Activated T-cell treated with anti-CD3 and anti-CD28 coated beads, Interleukin-2, amount 50 U/mL, for 4 hours (primary cell): Measurements from ENCODE around the gene STXBP5L. TPM values are rescaled to one million over a fixed set of nuclear protein-coding genes. Genes with fewer than 3 reads are reported as not detected.
"Not testable (repeated sequence)": the region's sequence is repeated elsewhere in the genome, so short reads cannot be mapped to it uniquely, and the experiment has no call there.

Experiments
- ATAC-seq, 2 donors: fragments of 200-7000 bp; cut with Tn5 transposase; one replicate each; pipeline ENCODE4 v1.10.0; 2021
- DNase-seq: peaks from one replicate; pipeline ENCODE4 v3.0.0-alpha.2; 2020
- H3K27me3 Mint-ChIP-seq: one replicate; pipeline ENCODE4 v1.8.0; 2021; ENCODE audit warnings: low read depth, mixed read lengths
- H3K36me3 Mint-ChIP-seq: one replicate; pipeline ENCODE4 v1.8.0; 2022; ENCODE audit warnings: mixed read lengths; ENCODE audit not compliant: insufficient read depth
- H3K4me1 Mint-ChIP-seq: one replicate; pipeline ENCODE4 v1.8.0; 2021; ENCODE audit warnings: low read depth, mixed read lengths
- H3K4me3 Mint-ChIP-seq: one replicate; pipeline ENCODE4 v1.8.0; 2021; ENCODE audit warnings: mild to moderate bottlenecking, moderate library complexity, mixed read lengths
- H3K9me3 Mint-ChIP-seq: one replicate; pipeline ENCODE4 v1.8.0; 2021; ENCODE audit warnings: mixed read lengths
- total RNA-seq, 3 donors: library from RNA; stranded (reverse); gene quantifications; one replicate each; pipeline ENCODE4 v1.2.1, GENCODE V29; 2021

STXBP5L gene
- total RNA-seq, 3 donors from 2014 or later = not detected

DNA sequence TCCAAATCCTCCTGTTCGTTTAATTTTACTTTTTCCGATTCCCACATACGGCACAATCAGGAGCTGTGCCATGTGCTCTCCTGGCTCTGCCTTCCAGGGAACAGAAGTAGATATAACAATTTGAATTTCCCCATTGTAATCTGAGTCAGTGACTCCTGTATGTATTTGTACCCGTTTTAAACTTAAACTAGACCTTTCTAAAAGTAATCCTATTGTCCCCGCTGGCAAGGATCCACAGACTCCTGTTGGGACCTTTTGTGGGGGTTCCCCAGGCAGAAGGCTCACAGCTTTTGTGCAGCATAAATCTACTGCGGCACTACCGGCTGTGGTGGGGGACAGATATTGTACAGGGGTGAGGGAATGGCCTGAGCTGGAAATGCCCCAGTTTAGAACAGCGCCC is 490.0 kb downstream of the STXBP5L start:
- not testable (repeated sequence) for ATAC-seq

DNA sequence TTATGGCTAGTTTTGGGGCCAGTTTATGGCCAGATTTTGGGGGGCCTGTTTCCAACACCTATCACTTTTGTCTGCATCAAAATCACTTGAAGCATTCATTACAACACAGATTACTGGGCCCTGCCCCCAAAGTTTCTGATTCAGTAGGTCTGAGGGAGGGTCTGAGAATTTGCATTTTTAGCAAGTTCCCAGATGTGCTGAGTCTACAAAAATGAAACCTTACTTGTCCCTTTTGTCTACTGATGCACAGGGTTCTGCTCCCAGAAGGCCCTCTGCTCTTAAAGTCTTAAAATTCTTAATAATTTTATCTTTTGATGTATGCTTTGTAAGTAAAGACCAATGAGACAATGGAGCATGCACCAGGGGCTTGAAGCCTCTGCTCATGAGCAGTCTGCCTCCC is 491.8 kb downstream of the STXBP5L start:
- no peak for ATAC-seq
- no peaks in the 10 kb centered on the region for H3K4me1 Mint-ChIP-seq
- no peaks in the 10 kb centered on the region for H3K36me3 Mint-ChIP-seq
- no peak for DNase-seq
- H3K4me3 Mint-ChIP-seq = no peak overlapping the region
- no peaks in the 10 kb centered on the region for H3K9me3 Mint-ChIP-seq
- H3K27me3 Mint-ChIP-seq = peaks cover 25% of the 10 kb centered on the region

More for the DNA sequence above, 490.0 kb downstream of the STXBP5L start:
- H3K4me1 Mint-ChIP-seq, H3K9me3 Mint-ChIP-seq, H3K4me3 Mint-ChIP-seq, DNase-seq, H3K36me3 Mint-ChIP-seq: not testable (repeated sequence)
- peaks cover 25% of the 10 kb centered on the region for H3K27me3 Mint-ChIP-seq

DNA sequence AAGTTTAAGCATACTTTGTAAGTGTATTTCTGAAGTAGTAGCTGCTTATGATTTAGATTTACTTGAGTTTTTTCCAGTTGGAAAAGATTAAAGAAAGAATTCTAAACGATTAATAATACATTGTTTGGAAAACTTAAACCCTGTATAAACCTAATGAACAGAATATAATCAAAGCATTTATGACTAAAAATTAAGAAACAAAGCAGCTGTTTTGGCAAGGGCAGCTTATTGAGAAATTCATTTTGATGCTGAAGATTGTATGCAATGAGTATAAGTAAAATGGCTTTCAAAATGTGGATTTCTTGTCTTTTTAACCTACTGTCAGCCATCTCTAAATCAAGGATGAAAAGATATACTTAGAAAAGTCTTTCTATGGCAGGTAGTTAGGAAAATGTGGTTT is 497.6 kb downstream of the STXBP5L start:
- Mint-ChIP-seq H3K4me3 (no peak overlapping the region), H3K36me3 (no peaks in the 10 kb centered on the region), H3K27me3 (no peaks in the 10 kb centered on the region), H3K4me1 (no peaks in the 10 kb centered on the region), H3K9me3 (no peaks in the 10 kb centered on the region)
- ATAC-seq = no peak
- no peak for DNase-seq

DNA sequence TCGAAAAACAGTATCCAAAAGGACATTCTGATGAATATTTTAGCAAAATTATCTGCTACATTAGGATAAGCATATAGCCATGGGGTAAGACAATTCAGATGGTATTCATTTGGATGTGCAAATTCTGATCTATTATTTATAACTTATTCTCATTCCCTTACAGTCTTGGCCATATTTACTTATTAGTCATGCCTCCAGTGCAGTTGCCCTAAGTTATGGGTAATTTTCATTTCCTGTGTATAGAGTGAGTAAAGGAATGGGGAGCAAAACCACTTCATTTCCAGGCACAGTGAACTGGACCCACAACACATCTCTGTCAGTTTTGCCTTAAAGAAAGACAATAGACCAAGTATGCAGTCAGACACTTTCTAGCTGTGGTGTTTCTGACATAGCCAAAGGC is 503.5 kb downstream of the STXBP5L start:
- H3K9me3 Mint-ChIP-seq = no peaks in the 10 kb centered on the region
- H3K4me1 Mint-ChIP-seq = no peaks in the 10 kb centered on the region
- no peak for DNase-seq
- no peak for ATAC-seq
- no peaks in the 10 kb centered on the region for H3K36me3 Mint-ChIP-seq
- peaks cover 2% of the 10 kb centered on the region for H3K27me3 Mint-ChIP-seq
- no peak overlapping the region for H3K4me3 Mint-ChIP-seq

DNA sequence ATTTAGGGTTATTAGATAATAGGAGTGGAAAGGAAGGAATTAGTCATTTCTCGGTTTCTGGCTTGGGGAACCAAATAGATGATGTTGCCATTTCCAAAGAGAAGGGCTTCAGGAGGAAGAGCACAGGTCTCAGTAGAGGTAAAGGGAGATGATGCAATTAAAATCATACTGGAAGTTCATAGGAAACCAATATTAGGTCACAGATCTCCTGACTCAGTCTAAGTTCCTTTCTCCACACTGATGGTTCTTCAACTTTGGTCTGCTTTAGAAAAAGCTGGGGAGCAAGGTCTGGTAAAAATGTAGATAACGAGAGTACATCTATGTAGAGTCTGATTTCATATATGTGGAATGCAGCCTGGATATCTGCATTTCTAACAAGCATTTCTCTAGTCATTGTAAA is 506.9 kb downstream of the STXBP5L start:
- no peak overlapping the region for H3K4me3 Mint-ChIP-seq
- no peaks in the 10 kb centered on the region for H3K4me1 Mint-ChIP-seq
- ATAC-seq (no peak), DNase-seq (no peak)
- H3K27me3 Mint-ChIP-seq = peaks cover 2% of the 10 kb centered on the region
- no peaks in the 10 kb centered on the region for H3K9me3 Mint-ChIP-seq
- no peaks in the 10 kb centered on the region for H3K36me3 Mint-ChIP-seq

DNA sequence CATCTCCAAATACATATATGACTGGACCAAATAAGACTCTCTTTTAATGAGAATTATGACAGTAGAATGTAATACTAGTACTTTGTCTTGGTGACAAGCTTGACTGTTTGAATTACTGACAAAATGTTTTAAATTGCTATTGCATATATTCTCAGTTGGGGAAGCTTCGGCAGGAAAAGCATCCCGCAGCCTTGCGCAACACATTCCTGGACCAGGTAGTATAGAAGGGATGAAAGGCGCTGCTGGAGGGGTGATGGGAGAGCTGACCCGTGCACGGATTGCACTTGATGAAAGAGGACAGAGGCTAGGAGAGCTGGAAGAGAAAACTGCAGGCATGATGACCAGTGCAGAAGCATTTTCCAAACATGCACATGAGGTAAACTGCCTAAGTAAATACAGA is 510.2 kb downstream of the STXBP5L start:
- Mint-ChIP-seq H3K9me3 (no peaks in the 10 kb centered on the region), H3K27me3 (peaks cover 2% of the 10 kb centered on the region), H3K36me3 (no peaks in the 10 kb centered on the region), H3K4me3 (no peak overlapping the region), H3K4me1 (no peaks in the 10 kb centered on the region)
- DNase-seq = no peak
- no peak for ATAC-seq

DNA sequence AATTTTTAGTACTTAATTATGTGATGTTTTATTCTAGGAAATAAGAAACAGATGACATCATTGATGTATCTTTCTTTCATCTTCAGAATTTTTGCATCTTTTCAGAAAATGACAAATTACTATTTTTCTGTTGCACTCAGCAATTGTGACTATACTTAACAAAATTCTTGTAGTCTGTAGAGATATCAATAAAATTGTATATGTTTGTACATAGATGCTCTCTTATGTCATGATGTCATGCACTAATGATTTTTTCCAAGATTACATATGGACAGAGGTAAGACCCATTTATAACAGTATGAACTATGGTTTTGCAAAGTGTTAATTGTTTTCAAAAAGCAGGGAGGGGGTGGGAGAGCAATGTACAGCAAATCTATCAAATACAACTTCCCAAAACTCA is 516.5 kb downstream of the STXBP5L start:
- DNase-seq = no peak
- Mint-ChIP-seq H3K4me1 (no peaks in the 10 kb centered on the region), H3K9me3 (no peaks in the 10 kb centered on the region), H3K4me3 (no peak overlapping the region), H3K36me3 (no peaks in the 10 kb centered on the region), H3K27me3 (no peaks in the 10 kb centered on the region)
- no peak for ATAC-seq

DNA sequence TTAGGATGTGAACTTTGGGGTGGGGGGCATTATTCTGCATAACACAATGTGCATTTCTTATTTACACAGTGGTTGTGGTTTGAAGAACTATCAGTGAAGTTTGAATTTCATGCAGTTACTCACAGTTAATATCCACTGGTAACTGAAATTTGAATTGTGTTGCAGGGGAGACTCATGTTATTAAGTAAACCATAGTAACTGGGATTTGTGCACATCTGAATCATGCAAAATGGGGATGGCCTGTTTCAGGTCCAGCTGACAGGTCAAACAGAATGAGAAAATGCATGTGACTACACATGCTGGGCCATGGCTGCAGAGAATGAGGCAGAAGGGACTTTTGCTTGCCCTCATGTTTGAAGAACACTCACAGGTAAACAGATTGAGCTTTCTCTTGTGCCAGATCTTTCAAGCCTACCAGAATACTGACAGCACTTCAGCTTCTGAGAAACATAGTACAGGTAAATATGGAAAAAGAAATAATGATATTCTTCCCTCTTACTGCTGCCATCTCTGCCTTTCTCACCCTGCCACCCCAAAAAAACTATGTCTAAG is 522.7 kb downstream of the STXBP5L start:
- H3K4me3 Mint-ChIP-seq = no peak overlapping the region
- no peaks in the 10 kb centered on the region for H3K27me3 Mint-ChIP-seq
- no peaks in the 10 kb centered on the region for H3K9me3 Mint-ChIP-seq
- ATAC-seq (no peak), DNase-seq (no peak)
- no peaks in the 10 kb centered on the region for H3K36me3 Mint-ChIP-seq
- peaks cover 14% of the 10 kb centered on the region for H3K4me1 Mint-ChIP-seq

DNA sequence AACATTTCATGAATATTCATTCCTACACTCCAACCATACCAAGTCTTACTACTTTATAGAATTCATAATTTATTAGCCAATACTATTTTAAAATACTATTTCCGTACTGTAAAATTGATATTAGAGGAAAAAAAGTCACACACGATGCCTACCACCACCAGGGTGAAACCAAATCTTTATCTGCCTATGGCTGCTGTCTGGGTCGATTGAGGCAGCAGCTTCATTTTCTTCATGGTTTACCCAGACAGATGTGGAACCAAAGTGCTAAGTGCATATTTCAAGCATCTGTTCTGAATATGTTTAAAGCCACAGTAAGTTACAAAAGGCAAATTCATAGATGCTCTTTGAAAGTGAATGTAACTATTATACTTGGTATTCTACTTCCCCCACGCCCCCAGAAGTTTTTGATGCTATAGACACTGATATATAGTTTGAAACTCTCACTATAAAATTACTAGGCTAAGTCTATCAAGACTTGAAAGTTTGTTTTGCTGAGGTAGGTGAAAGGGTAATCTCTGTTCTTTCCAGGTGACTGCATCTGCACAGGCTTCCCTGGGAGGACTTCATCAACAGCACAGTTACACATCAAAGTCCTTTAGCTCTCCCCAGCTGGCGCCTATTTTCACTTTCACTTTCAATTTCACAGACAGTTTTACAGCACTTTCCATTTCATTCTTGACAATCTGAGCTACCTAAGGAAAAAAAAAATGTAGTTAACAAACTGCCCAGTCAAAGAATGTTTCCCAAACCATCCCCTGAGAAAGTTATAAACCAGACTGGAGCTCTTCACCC is 523.9 kb downstream of the STXBP5L start:
- Mint-ChIP-seq H3K27me3 (no peaks in the 10 kb centered on the region), H3K36me3 (no peaks in the 10 kb centered on the region)
- ATAC-seq = peak; percentile 95 to 97

DNA sequence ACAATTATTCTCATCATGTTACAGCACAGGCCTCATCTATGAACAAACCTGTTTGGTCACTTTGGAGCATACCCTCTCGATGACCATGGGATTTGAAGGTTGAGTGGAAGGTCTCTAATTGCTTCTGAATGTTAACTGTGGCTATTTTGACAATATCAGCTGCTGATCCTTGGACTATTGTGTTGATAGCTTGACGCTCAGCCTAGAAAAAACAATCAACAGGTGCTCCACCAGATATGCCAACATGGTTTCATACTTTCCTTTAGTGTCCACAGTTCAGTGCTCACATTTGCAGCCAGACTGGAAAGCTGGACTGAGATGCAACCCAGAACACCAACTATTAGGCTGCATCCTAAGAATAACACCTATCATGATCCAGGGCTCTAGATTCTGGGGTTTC is 528.1 kb downstream of the STXBP5L start:
- Mint-ChIP-seq H3K4me3 (no peak overlapping the region), H3K9me3 (no peaks in the 10 kb centered on the region), H3K36me3 (no peaks in the 10 kb centered on the region), H3K27me3 (no peaks in the 10 kb centered on the region), H3K4me1 (peaks cover 14% of the 10 kb centered on the region)
- ATAC-seq (no peak), DNase-seq (no peak)

More for the DNA sequence above, 523.9 kb downstream of the STXBP5L start:
- Mint-ChIP-seq H3K4me3 (peak overlapping the region; percentile 64), H3K9me3 (no peaks in the 10 kb centered on the region), H3K4me1 (peaks cover 14% of the 10 kb centered on the region)
- DNase-seq = peak; percentile 34

DNA sequence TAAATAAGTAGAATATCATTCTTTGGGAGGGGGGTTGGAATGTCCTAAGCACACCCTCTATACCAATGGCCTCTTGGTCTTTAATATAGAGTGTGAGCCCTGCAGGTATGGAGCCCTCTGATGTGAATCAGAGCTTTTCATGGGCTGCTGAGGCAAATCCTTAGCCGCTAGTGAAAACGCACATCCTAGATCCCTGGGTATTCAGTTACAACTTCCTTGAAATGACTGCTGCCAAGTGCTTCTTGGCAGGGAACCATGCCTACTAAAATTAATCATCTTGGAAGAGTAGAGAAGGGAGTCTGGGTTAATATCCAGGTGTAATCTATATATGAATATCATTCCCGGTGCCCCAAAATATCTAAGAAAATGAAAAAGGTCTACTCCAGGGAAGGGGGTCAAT is 528.6 kb downstream of the STXBP5L start:
- ATAC-seq (no peak), DNase-seq (no peak)
- H3K9me3 Mint-ChIP-seq = no peaks in the 10 kb centered on the region
- peaks cover 14% of the 10 kb centered on the region for H3K4me1 Mint-ChIP-seq
- no peak overlapping the region for H3K4me3 Mint-ChIP-seq
- H3K27me3 Mint-ChIP-seq = no peaks in the 10 kb centered on the region
- no peaks in the 10 kb centered on the region for H3K36me3 Mint-ChIP-seq

DNA sequence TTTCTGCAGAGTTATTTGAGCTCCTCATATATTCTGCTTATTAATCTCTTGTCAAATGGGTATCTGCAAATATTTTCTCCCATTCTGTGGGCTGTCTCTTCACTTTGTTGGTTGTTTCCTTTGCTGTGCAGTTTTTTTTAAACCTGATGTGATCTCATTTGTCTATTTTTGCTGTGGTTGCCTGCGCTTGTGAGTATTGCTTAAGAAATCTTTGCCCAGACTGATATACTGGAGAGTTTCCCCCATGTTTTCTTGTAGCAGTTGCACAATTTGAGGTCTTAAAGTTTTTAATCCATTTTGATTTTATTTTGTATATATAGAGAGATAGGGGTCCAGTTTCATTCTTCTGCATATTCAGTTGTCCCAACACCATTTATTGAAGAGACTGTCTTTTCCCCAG is 535.5 kb downstream of the STXBP5L start:
- DNase-seq (no peak), ATAC-seq (no peak)
- Mint-ChIP-seq H3K4me3 (no peak overlapping the region), H3K27me3 (no peaks in the 10 kb centered on the region), H3K4me1 (no peaks in the 10 kb centered on the region), H3K9me3 (no peaks in the 10 kb centered on the region), H3K36me3 (no peaks in the 10 kb centered on the region)

DNA sequence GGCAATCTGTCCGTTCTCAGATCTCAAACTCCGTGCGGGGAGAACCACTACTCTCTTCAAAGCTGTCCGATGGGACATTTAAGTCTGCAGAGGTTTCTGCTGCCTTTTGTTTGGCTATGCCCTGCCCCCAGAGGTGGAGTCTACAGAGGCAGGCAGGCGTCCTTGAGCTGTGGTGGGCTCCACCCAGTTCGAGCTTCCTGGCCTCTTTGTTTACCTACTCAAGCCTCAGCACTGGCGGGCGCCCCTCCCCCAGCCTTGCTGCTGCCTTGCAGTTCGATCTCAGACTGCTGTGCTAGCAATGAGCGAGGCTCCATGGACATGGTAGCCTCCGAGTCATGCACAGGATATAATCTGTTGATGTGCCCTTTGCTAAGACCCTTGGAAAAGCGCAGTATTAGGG is 543.7 kb downstream of the STXBP5L start:
- not testable (repeated sequence) for H3K36me3 Mint-ChIP-seq, H3K27me3 Mint-ChIP-seq, H3K9me3 Mint-ChIP-seq, ATAC-seq, H3K4me1 Mint-ChIP-seq, DNase-seq, H3K4me3 Mint-ChIP-seq

DNA sequence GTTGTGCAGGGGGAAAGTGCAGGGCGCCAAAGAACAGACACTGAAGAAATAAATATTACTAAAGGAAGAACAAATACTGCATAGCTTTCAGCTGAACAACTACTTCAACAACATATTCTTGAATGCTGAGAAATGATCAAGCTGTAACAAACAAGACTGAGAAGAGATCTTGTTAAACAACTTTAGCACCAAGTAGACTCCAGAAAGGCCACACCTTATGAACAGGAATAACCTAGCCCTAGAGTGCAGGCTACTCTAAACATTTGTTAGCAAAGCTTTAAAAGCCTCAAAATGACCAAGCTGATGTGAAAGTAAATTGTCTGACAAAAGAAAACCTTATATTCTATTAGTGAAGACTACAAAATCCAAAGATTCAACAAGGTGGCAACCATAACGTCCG is 554.6 kb downstream of the STXBP5L start:
- Mint-ChIP-seq H3K27me3 (no peaks in the 10 kb centered on the region), H3K4me3 (no peak overlapping the region), H3K9me3 (no peaks in the 10 kb centered on the region), H3K4me1 (no peaks in the 10 kb centered on the region), H3K36me3 (peaks cover 6% of the 10 kb centered on the region)
- ATAC-seq = no peak
- DNase-seq = no peak

DNA sequence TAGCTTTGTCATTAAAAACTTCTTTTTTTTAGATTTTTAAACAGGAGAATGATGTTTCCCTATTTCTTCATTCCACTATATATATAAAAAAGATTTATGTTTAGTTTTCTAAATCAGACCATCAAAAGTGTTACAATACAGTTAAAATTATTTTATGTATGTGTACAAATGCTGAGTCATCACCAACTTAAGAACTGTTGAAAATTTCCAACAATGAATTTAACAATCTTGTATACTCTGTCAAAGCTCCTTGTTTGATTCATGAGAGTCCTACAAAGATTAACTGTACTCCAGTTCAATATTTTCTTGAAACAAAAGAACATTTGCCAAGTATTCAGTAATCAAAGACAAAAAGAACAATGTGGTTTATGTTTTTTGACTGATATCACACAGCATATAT is 555.7 kb downstream of the STXBP5L start:
- Mint-ChIP-seq H3K9me3 (no peaks in the 10 kb centered on the region), H3K4me3 (no peak overlapping the region), H3K27me3 (no peaks in the 10 kb centered on the region), H3K4me1 (no peaks in the 10 kb centered on the region), H3K36me3 (peaks cover 6% of the 10 kb centered on the region)
- ATAC-seq (no peak), DNase-seq (no peak)
